GM06990 (cell line): ENCODE results near the gene CDKL5.

ENCODE experiments used
- DNase-seq: peaks from one replicate; pipeline ENCODE4 v3.0.0-alpha.2; 2011; ENCODE audit not compliant: insufficient read length; ENCODE audit errors: extremely low read depth
- H3K27me3 ChIP-seq: replicated peaks from 2 replicates; pipeline ENCODE4 v1.6.0; 2011; ENCODE audit warnings: low read length; ENCODE audit not compliant: control insufficient read depth, insufficient read depth
- H3K36me3 ChIP-seq: 2 replicates; pipeline ENCODE4 v1.5.1; 2011; ENCODE audit warnings: low read length; ENCODE audit not compliant: control insufficient read depth, insufficient read depth
- H3K4me3 ChIP-seq: replicated peaks from 2 replicates; pipeline ENCODE4 v1.5.1; 2011; ENCODE audit warnings: low read depth, mild to moderate bottlenecking, control low read depth, low read length
- TF ChIP-seq, protein P1 (sequence below): IDR thresholded peaks from 2 replicates; pipeline ENCODE4 v1.5.1; 2011; ENCODE audit warnings: low read length, control low read depth, mild to moderate bottlenecking, inconsistent platforms; ENCODE audit not compliant: insufficient read depth, poor library complexity, severe bottlenecking

Gene CDKL5

DNA sequence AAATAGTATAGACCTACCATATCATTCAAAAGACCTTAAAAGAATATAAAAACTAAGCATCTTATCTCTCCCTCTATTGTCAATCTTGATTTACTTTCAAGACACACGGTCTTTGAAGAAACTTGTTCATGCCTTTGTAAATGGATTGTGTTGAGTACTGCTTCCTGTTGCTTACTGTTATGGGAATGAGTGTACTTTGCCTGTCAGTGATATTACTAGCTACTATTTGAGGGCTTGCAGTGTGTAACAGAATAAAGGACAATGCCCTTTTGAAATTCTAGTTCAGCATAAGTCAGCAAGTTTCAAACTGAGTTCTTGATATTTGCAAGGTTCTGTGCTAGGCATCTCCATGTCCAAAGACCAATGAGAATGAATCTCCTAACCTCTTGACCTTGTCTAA is 36.0 kb downstream of the CDKL5 start:
- TF ChIP-seq, protein P1, sequence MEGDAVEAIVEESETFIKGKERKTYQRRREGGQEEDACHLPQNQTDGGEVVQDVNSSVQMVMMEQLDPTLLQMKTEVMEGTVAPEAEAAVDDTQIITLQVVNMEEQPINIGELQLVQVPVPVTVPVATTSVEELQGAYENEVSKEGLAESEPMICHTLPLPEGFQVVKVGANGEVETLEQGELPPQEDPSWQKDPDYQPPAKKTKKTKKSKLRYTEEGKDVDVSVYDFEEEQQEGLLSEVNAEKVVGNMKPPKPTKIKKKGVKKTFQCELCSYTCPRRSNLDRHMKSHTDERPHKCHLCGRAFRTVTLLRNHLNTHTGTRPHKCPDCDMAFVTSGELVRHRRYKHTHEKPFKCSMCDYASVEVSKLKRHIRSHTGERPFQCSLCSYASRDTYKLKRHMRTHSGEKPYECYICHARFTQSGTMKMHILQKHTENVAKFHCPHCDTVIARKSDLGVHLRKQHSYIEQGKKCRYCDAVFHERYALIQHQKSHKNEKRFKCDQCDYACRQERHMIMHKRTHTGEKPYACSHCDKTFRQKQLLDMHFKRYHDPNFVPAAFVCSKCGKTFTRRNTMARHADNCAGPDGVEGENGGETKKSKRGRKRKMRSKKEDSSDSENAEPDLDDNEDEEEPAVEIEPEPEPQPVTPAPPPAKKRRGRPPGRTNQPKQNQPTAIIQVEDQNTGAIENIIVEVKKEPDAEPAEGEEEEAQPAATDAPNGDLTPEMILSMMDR: no peak
- H3K4me3 ChIP-seq: no peak overlapping the region
- no peaks in the 10 kb centered on the region for H3K36me3 ChIP-seq
- DNase-seq: no peak
- no peaks in the 10 kb centered on the region for H3K27me3 ChIP-seq

DNA sequence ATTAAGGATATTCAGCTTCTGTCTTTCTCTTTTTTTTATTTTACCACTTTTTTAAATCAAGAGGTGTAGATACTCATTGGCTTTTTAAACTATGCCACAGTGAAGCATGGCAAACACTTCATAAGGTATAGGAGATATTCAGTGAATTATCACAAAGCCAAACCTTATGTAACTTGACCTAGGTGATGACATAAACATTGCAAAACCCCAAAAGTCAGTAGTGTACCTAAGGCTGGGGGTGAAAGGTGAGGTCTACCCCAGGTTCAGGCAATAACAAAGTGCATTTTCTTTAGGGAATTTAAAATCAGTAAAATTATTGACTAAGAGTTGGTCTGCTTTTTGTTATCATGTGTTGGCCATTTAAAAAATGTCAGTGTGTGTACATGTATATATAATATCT is 39.1 kb downstream of the CDKL5 start:
- TF ChIP-seq, protein P1: no peak
- no peaks in the 10 kb centered on the region for H3K36me3 ChIP-seq
- H3K4me3 ChIP-seq: no peak overlapping the region
- no peaks in the 10 kb centered on the region for H3K27me3 ChIP-seq
- no peak for DNase-seq

- DNase-seq: no peak
- TF ChIP-seq, protein P1: no peak
- no peaks in the 10 kb centered on the region for H3K27me3 ChIP-seq
- H3K4me3 ChIP-seq: no peak overlapping the region
- no peaks in the 10 kb centered on the region for H3K36me3 ChIP-seq
These were observed 39.6 kb downstream of the CDKL5 start for GRCh38 chrX:18465051-18465450.

DNA sequence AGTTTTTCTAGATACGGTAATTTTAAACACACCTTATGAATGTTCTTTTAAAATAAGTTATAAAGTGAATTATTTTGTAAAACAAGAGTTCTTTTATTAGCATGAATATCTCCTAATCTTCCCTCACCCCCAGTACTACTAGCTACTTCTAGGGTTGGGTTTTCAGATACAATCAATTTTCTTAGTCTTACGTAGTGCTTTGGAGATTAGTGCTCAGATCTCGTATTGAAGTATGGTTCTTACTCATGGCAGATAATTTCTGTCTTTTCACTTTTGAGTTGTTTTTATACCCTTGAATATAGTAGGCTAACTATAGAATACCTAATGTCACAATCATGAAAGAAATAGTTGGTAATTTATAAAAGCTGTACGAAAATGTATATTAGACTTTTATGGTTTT is 43.2 kb downstream of the CDKL5 start:
- Histone ChIP-seq H3K27me3 (no peaks in the 10 kb centered on the region), H3K4me3 (no peak overlapping the region), H3K36me3 (no peaks in the 10 kb centered on the region)
- TF ChIP-seq, protein P1: no peak
- peak; percentile 31 for DNase-seq

- TF ChIP-seq, protein P1: no peak
These were observed 45.9 kb downstream of the CDKL5 start for GRCh38 chrX:18471296-18471695.

DNA sequence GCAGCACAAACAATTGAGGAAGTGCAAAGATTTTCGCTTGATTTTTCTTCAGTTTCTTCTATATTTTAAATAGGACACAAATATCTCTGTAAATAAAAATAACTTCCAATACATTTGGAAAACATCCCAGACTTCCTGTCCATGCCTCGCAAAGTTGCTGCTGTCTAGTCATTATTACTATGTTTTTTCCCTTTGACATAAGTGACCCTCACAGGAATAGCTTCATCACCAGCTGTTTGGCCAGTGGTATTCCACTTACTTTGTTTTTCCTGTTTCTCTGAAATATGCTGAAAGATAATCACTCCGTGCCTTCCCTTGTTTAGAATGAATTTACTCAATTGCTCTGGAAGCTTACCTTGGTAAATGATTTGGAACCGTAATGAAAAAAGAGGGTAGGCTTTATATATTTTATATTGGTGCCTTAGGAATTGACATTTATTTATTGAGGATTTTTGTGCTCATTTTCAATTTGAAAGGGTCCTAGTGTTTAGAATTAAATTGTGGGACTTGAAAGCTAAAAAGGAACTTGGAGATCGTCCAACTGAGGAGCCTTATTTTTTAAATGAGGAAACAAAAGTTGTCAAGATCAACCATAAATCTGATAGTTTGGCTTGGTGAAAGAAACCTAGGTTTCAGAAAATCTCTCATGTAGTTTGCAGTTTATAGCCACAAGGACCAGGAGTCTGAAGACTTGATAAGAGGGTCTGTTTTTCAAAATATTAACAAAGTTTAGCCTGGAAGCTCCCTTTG is 65.6 kb downstream of the CDKL5 start:
- Histone ChIP-seq H3K36me3 (no peaks in the 10 kb centered on the region), H3K4me3 (no peak overlapping the region), H3K27me3 (no peaks in the 10 kb centered on the region)
- DNase-seq: no peak
- TF ChIP-seq, protein P1: no peak

More at GRCh38 chrX:18471296-18471695, 45.9 kb downstream of the CDKL5 start:
- no peak for DNase-seq
- no peaks in the 10 kb centered on the region for H3K36me3 ChIP-seq
- H3K27me3 ChIP-seq: no peaks in the 10 kb centered on the region
- H3K4me3 ChIP-seq: no peak overlapping the region
